OCI-LY7 (cell line): ENCODE results near the gene MISP.

ENCODE experiments used
- EZH2phosphoT487 ChIP-seq: fragments of 200-600 bp; sonication (generic); IDR thresholded peaks from 2 replicates; pipeline ENCODE4 v1.6.1; 2018; ENCODE audit warnings: low read depth, borderline replicate concordance, mild to moderate bottlenecking, mixed run types, antibody characterized with exemption, low read length, moderate library complexity, mixed read lengths
- TF ChIP-seq, protein P1 (sequence below): fragments of 200-600 bp; sonication (generic); conservative IDR thresholded peaks from 2 replicates; pipeline ENCODE4 v1.5.1; 2014; ENCODE audit warnings: mild to moderate bottlenecking, antibody characterized with exemption, low read length, moderate library complexity, mixed read lengths

DNA sequence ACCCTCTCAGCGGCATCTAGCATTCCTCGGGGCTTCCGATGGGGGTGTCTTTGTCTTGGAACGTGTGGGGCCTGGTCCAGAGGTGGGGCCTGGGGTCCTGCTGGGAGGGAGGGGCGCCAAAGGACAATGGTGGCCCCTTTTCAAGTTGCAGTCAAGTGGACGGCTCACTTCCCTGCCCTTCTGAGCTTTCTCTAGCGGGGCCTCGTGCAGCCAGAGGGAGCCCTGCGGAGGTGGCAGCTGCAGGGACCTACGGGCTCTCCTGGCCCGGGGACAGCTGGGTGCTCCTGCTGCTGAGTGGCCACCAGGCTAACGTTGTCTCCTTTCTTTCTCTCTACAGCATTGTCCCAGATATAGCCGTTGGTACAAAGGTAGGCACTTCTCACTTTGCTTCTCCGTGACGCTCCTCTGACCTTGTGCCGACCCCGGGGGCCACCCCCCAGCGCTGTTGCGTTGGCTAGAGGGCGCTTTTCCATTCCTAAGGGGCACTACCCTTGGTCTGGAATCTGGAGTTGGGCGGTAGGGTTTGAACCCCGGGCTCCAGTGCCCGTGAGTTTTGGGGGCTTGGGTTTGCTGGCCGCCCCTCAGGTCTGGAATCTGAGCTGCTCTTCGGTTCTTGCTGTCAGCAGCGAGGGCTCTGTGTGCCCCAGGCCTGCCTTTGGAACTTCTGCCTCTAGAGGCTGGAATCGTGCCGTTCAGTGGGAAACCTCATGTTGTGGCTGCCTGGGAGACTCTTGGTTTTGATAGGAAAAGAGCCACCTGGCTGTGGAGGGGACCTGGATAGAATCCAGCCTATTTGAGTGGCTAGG is 48.4 kb downstream of the MISP start:
- TF ChIP-seq, protein P1, sequence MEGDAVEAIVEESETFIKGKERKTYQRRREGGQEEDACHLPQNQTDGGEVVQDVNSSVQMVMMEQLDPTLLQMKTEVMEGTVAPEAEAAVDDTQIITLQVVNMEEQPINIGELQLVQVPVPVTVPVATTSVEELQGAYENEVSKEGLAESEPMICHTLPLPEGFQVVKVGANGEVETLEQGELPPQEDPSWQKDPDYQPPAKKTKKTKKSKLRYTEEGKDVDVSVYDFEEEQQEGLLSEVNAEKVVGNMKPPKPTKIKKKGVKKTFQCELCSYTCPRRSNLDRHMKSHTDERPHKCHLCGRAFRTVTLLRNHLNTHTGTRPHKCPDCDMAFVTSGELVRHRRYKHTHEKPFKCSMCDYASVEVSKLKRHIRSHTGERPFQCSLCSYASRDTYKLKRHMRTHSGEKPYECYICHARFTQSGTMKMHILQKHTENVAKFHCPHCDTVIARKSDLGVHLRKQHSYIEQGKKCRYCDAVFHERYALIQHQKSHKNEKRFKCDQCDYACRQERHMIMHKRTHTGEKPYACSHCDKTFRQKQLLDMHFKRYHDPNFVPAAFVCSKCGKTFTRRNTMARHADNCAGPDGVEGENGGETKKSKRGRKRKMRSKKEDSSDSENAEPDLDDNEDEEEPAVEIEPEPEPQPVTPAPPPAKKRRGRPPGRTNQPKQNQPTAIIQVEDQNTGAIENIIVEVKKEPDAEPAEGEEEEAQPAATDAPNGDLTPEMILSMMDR, result peak; percentile 70
- no peak for TF ChIP-seq EZH2phosphoT487
